PFSK-1 (cell line): Measurements from ENCODE around the gene PTGFRN.

Experiments used
- FOXP2 ChIP-seq: optimal IDR thresholded peaks from 2 replicates; pipeline ENCODE3; 2011; ENCODE audit warnings: borderline replicate concordance, control low read depth, inconsistent platforms; ENCODE audit not compliant: insufficient read depth; ENCODE audit errors: extremely low read length, extremely low read depth
- POLR2AphosphoS5 ChIP-seq: IDR thresholded peaks from 2 replicates; pipeline ENCODE4 v1.6.1; 2012; ENCODE audit warnings: low read depth, mild to moderate bottlenecking, control low read depth, low read length, moderate library complexity
- SIN3A ChIP-seq: IDR thresholded peaks from 2 replicates; pipeline ENCODE4 v1.6.1; 2012; ENCODE audit warnings: mild to moderate bottlenecking, low read length, moderate library complexity, borderline replicate concordance; ENCODE audit not compliant: insufficient read depth
- TAF1 ChIP-seq: IDR thresholded peaks from 2 replicates; pipeline ENCODE4 v1.6.1; 2012; ENCODE audit warnings: low read length, control low read depth, borderline replicate concordance; ENCODE audit not compliant: insufficient read depth
- TF ChIP-seq, protein P1 (sequence below), 2 experiments: IDR thresholded peaks; 2 replicates each; pipeline versions ENCODE4 v1.6.1 to v1.8.0; 2011 to 2012; ENCODE audit warnings: low read depth in 2 of 2, low read length in 2 of 2, control low read depth in 1 of 2, inconsistent platforms in 1 of 2, mild to moderate bottlenecking in 1 of 2, moderate library complexity in 1 of 2; ENCODE audit not compliant: insufficient read depth in 1 of 2

DNA sequence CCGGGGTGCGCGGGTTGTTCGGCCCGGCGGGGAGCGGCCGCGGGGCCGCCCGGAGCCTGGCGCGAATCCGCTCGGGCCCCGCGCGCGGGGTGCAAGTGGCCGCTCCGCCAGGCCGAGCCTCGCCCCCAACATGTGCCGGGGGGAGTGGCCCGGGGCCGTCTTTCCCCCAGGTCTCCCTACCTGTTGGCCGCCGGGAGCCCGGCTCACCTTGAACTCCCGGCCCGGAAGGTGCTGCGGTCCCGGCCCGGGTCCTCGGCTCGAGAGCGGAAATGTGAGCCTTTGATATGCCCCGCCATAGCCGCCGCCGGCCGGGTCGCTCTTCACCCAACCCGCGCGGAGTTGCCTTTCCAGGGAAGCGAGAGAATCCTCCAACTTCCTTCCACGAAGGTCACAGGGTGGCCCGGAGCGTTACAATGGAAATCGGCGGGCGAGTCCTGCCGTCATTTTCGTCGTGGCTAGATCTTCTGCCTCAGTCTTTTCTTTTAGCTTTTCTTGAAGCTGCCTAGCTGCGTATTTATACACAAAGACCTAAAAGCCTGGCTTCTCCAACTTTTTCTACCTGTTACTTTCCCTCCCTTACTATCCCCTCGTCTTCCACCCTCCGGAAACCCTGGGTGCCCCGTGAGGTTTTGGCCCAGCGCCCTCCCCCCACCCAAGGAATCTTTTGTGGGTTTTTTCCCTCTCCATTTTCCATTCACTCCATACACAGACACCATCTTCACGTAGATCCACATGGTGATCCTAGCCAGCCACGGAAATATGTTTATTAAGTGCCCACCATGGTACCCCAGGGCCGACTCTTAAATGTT, 867 bp downstream of the PTGFRN start:
- TF ChIP-seq, protein P1, sequence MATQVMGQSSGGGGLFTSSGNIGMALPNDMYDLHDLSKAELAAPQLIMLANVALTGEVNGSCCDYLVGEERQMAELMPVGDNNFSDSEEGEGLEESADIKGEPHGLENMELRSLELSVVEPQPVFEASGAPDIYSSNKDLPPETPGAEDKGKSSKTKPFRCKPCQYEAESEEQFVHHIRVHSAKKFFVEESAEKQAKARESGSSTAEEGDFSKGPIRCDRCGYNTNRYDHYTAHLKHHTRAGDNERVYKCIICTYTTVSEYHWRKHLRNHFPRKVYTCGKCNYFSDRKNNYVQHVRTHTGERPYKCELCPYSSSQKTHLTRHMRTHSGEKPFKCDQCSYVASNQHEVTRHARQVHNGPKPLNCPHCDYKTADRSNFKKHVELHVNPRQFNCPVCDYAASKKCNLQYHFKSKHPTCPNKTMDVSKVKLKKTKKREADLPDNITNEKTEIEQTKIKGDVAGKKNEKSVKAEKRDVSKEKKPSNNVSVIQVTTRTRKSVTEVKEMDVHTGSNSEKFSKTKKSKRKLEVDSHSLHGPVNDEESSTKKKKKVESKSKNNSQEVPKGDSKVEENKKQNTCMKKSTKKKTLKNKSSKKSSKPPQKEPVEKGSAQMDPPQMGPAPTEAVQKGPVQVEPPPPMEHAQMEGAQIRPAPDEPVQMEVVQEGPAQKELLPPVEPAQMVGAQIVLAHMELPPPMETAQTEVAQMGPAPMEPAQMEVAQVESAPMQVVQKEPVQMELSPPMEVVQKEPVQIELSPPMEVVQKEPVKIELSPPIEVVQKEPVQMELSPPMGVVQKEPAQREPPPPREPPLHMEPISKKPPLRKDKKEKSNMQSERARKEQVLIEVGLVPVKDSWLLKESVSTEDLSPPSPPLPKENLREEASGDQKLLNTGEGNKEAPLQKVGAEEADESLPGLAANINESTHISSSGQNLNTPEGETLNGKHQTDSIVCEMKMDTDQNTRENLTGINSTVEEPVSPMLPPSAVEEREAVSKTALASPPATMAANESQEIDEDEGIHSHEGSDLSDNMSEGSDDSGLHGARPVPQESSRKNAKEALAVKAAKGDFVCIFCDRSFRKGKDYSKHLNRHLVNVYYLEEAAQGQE (IDR thresholded peaks at IDR 0.05; ENCODE audit: insufficient read depth in 1 of 2, low read depth in 2 of 2, low read length in 2 of 2) = no peak
- TF ChIP-seq POLR2AphosphoS5 (no peak), TAF1 (no peak), SIN3A (no peak), FOXP2 (no peak)
